CD4-positive, alpha-beta T cell treated with Interferon alpha-2 for 1 hour (primary cell): Measurements from ENCODE around the gene NEUROD4.
A peak's percentile ranks its signal among the peaks of the same experiment; 100 is the strongest.

Experiments used
- DNase-seq, 2 donors: peaks; one replicate each; pipeline ENCODE4 v3.0.0-alpha.2; 2020 to 2022

NEUROD4 gene

GRCh38 chr12:54998958-54999510 lies 20.7 kb upstream of the NEUROD4 start:
- DNase-seq, result no peak

GRCh38 chr12:55001198-55001868 lies 18.4 kb upstream of the NEUROD4 start:
- DNase-seq, result no peak

- DNase-seq, result no peak
Observed at GRCh38 chr12:55002355-55002754, 17.4 kb upstream of the NEUROD4 start.

GRCh38 chr12:55008944-55009585 lies 10.7 kb upstream of the NEUROD4 start:
- no peak for DNase-seq

GRCh38 chr12:55017416-55017925 lies 2.3 kb upstream of the NEUROD4 start:
- no peak for DNase-seq

GRCh38 chr12:55024575-55024974 lies 4.8 kb downstream of the NEUROD4 start:
- DNase-seq, result no peak

- no peak for DNase-seq
Observed at GRCh38 chr12:55025508-55025907, 5.7 kb downstream of the NEUROD4 start.

GRCh38 chr12:55034218-55034617 lies 14.4 kb downstream of the NEUROD4 start:
- DNase-seq, result no peak

GRCh38 chr12:55036326-55037115 lies 16.7 kb downstream of the NEUROD4 start:
- peak in 1 of 2 donors; percentile 18 for DNase-seq

- DNase-seq, result no peak
Observed at GRCh38 chr12:55037351-55037987, 17.7 kb downstream of the NEUROD4 start.

- no peak for DNase-seq
Observed at GRCh38 chr12:55039395-55040354, 19.9 kb downstream of the NEUROD4 start.

GRCh38 chr12:55041345-55042055 lies 21.7 kb downstream of the NEUROD4 start:
- DNase-seq, result no peak

- peak in 1 of 2 donors; percentile 34 for DNase-seq
Observed at GRCh38 chr12:55043542-55043941, 23.8 kb downstream of the NEUROD4 start.

GRCh38 chr12:55044135-55044534 lies 24.4 kb downstream of the NEUROD4 start:
- no peak for DNase-seq

- no peak for DNase-seq
Observed at GRCh38 chr12:55049676-55050075, 29.9 kb downstream of the NEUROD4 start.

- DNase-seq, result no peak
Observed at GRCh38 chr12:55051197-55051947, 31.6 kb downstream of the NEUROD4 start.

- DNase-seq, result no peak
Observed at GRCh38 chr12:55057481-55057880, 37.7 kb downstream of the NEUROD4 start.

- DNase-seq, result no peak
Observed at GRCh38 chr12:55058082-55058481, 38.3 kb downstream of the NEUROD4 start.

GRCh38 chr12:55058776-55059175 lies 39.0 kb downstream of the NEUROD4 start:
- no peak for DNase-seq

- DNase-seq, result no peak
Observed at GRCh38 chr12:55060470-55060869, 40.7 kb downstream of the NEUROD4 start.
